ENCODE data around the gene MRTFA.
A peak's percentile ranks its signal among the peaks of the same experiment; 100 is the strongest.

Gene MRTFA

GRCh38 chr22:40463683-40464082, 172.8 kb downstream of the MRTFA start:
- DNase-seq (ENCODE audit: low read depth) = no peak

- no peak for DNase-seq (ENCODE audit: low read depth)
Observed at GRCh38 chr22:40463017-40463631, 173.4 kb downstream of the MRTFA start.

GRCh38 chr22:40462195-40462984, 174.1 kb downstream of the MRTFA start:
- DNase-seq (ENCODE audit: low read depth) = no peak

GRCh38 chr22:40453671-40454070, 182.8 kb downstream of the MRTFA start:
- DNase-seq (ENCODE audit: low read depth) = peak; percentile 29

GRCh38 chr22:40452730-40453487, 183.6 kb downstream of the MRTFA start:
- peak; percentile 82 for DNase-seq (ENCODE audit: low read depth)

- no peak for DNase-seq (ENCODE audit: low read depth)
Observed at GRCh38 chr22:40451210-40451609, 185.3 kb downstream of the MRTFA start.

- no peak for DNase-seq (ENCODE audit: low read depth)
Observed at GRCh38 chr22:40450616-40451015, 185.9 kb downstream of the MRTFA start.

GRCh38 chr22:40449676-40450035, 186.9 kb downstream of the MRTFA start:
- DNase-seq (ENCODE audit: low read depth) = peak; percentile 51

GRCh38 chr22:40446203-40446602, 190.3 kb downstream of the MRTFA start:
- DNase-seq (ENCODE audit: low read depth) = no peak

GRCh38 chr22:40444178-40444831, 192.2 kb downstream of the MRTFA start:
- DNase-seq (ENCODE audit: low read depth) = no peak

GRCh38 chr22:40443732-40444131, 192.8 kb downstream of the MRTFA start:
- no peak for DNase-seq (ENCODE audit: low read depth)

- DNase-seq (ENCODE audit: low read depth) = peak; percentile 60
Observed at GRCh38 chr22:40441761-40442390, 194.6 kb downstream of the MRTFA start.

- peak; percentile 77 for DNase-seq (ENCODE audit: low read depth)
Observed at GRCh38 chr22:40436505-40437431, 199.8 kb downstream of the MRTFA start.

- DNase-seq (ENCODE audit: low read depth) = no peak
Observed at GRCh38 chr22:40434745-40435144, 201.8 kb downstream of the MRTFA start.

GRCh38 chr22:40434106-40434505, 202.4 kb downstream of the MRTFA start:
- DNase-seq (ENCODE audit: low read depth) = peak; percentile 37

GRCh38 chr22:40433416-40434090, 203.0 kb downstream of the MRTFA start:
- DNase-seq (ENCODE audit: low read depth) = no peak

- DNase-seq (ENCODE audit: low read depth) = no peak
Observed at GRCh38 chr22:40432625-40433024, 203.9 kb downstream of the MRTFA start.

GRCh38 chr22:40432157-40432556, 204.4 kb downstream of the MRTFA start:
- no peak for DNase-seq (ENCODE audit: low read depth)

GRCh38 chr22:40430991-40431390, 205.5 kb downstream of the MRTFA start:
- no peak for DNase-seq (ENCODE audit: low read depth)

- DNase-seq (ENCODE audit: low read depth) = no peak
Observed at GRCh38 chr22:40429481-40429880, 207.0 kb downstream of the MRTFA start.
